Measurements from ENCODE around the gene PCBD1.
"Not testable (repeated sequence)": the region's sequence is repeated elsewhere in the genome, so short reads cannot be mapped to it uniquely, and the experiment has no call there.

The PCBD1 gene

DNA sequence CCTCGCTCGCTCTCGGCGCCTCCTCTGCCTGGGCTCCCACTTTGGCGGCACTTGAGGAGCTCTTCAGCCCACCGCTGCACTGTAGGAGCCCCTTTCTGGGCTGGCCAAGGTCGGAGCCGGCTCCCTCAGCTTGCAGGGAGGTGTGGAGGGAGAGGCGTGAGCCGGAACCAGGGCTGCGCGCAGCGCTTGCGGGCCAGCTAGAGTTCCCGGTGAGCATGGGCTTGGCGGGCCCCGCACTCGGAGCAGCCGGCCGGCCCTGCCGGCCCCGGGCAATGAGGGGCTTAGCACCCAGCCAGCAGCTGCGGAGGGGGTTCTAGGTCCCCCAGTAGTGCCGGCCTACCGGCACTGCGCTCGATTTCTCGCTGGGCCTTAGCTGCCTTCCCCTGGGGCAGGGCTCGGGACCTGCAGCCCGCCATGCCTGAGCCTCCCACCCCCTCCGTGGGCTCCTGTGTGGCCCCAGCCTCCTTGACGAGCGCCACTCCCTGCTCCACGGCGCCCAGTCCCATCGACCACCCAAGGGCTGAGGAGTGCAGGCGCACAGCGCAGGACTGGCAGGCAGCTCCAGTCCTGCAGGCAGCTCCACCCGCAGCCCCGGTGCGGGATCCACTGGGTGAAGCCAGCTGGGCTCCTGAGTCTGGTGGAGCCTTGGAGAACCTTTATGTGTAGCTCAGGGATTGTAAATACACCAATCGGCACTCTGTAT lies 26.7 kb downstream of the PCBD1 start:
- not testable (repeated sequence) for DNase-seq

DNA sequence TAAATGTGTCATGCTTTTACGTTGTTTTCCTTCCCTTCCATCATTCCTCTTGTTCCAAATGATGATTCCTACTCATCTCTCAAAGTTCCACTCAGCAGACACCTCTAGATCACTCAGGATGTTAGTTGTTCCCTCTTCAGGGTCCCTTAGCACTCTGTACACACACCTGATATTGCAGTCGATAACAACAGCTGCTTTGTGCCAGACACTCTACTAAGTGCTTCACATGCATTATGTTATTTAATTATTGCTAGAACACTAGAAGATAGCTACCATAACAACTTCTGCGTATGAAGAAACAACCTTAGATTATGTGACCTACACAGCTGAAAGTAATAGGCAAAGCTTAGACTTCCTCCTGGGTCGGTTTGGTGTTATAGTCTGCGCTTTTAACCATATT lies 29.6 kb downstream of the PCBD1 start:
- no peak for DNase-seq

DNA sequence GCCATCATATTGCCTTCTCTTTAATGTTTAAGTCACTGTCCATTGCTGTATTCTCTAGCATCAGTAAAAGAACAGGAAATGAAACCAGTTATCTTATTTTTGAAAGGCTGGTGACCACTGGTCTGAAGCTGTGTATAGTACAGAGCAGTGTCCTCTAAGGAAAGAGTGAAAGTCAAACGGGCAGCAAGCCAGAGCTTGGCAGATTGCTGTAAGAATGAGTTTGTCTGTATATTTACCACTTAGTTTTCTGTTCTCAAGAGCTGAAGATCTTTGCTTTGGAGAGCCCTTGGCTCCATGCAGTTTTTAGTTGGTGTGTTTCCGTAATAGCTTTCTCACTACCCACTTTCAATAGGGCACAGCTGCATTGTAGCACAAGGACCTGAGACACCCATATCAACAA lies 31.9 kb downstream of the PCBD1 start:
- DNase-seq = no peak

DNA sequence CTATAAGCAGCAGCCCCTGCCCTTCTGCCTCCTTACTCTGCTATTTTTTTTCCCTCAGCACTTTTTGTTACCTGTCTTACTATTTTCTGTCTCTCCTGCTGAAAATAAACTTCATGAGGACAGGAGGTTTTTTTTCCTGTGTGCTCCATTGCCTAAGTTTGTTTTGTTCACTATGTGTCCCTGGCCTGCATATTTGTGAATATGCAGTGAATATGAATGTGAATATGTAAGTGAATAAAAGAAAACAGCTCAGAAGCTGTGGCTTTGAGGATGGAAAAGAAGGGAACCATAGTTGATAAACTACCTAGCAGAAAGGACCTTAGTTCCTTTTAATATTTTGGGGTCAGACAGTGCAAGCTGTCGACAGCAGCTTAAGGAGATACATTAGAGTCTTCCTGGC lies 34.9 kb downstream of the PCBD1 start:
- DNase-seq = no peak

DNA sequence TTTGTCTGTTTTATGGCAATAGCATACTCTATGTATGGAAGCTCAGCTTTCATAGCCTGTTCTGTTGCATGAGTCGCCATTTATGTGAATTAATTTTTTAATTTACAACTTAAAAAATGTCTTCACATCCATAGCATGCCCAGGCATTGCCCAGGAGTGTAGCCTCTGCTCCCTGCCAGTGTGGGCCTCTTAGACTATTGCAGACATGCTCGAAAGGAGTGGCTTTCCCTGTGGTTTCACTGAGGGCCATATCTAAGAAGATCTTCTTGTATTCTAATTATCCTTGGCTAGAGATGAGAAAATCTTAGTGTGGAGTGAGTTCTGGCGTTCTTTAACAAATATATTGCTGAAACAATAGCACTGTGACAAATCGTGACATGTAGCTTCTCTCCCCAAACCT lies 35.3 kb downstream of the PCBD1 start:
- DNase-seq = no peak

DNA sequence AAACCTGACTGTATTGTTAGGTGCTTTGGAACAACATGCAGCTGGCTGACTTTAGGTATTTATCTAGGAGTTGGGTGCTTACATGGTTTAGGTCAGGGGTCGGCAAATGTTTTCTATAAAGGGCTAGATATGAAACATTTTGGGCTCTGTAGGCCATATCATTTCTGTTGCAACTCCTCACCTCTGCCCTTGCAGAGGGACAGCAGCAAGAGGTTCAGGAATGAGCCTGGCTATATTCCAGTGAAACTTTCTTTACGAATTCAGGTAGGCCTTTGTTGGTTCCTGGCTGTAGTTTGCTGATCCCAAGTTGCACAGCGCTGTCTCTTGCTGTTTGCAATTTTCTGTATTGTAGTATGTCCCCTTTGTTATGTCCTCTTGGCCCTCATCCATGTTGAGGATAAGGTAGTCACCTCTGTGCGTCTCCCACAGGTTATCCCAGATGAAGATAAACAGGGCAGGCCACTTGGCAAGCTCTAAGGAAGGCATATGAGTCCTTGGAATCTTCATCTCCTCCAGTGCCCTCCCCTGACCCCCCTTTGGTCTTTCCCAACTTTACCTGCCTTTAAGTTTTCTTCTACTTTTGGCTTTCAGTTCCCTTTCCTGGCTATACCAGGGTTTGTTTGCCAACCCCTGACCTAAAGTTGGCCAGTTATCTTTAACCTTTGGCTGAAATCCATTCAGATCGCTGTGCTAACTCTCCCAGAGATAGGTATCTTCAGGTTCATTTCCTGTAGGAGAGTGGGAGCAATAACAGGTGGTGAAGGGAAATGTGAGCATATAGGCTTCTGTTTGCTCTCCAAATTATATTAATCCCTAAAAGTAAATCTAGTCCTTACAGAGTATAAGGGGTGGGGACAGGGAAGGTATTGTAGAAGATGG lies 36.5 kb downstream of the PCBD1 start:
- DNase-seq = no peak

DNA sequence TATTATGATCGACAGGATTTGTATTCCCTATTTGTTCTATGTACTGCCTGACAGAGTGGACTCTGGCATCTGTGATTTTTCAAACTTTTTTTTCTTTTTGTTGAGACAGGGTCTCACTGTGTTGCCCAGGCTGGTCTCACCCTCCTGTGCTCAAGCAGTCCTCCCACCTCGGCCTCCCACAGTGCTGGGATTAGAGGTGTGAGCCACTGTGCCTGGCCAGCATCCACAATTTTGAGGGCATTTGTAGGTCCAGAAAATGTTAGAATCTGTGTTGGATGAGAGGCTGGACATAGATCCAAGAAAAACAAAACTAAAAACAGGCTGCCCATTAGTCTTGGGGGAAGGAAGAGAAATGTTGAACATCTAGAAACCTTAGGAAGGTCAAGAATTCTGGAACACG lies 38.3 kb downstream of the PCBD1 start:
- no peak for DNase-seq

DNA sequence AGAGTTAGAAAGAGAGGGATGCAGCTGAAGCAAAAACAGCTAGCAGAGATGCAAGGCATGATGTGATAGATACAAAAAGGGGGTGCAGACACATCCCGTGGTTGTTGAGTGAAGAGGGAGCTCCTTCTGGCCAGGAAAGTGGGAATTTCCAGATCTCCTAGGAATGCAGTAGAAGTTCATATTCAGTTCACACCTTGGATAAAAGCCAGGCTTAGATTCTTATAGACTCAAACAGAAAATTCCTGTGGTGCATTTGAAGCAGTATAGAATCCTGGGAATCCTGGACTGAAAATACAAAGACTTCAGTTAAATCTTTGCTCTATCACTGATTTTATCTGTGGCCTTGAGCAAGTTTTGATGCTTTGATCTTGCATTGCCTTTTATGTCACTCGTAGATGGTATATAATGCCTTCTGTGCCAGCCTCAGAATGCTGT lies 38.8 kb downstream of the PCBD1 start:
- DNase-seq = no peak

DNA sequence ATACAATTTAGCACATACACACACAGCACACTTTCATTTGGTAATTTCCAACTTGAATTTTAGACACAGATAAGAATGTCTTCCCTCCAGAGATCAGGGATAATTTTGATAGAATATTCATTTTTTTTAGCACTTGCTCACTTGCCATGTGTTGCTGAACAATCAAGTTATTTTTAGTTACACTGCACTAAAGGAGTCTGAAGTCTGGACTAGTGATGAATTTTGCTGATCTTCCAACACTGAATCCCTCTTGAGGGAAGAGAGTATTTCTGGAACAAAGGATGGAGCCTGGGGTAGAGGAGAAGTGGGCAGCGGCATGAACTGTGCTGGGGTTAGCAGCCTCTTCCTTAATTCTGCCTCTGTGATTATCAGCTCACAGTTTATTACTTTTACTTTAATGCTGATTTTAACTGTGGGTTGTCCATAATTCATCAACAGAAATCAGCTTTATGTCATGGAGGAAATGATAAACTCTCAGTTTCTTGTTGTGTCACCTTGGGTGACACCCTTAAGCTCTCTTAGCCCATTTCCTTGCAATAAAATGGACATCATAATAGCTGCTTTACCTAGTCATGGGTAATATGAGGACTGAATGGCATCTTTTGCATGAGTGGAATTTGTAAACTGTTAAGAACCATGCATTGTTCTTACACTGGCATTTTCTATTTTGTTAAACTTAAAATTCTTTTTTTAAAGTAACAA lies 40.6 kb downstream of the PCBD1 start:
- no peak for DNase-seq

DNA sequence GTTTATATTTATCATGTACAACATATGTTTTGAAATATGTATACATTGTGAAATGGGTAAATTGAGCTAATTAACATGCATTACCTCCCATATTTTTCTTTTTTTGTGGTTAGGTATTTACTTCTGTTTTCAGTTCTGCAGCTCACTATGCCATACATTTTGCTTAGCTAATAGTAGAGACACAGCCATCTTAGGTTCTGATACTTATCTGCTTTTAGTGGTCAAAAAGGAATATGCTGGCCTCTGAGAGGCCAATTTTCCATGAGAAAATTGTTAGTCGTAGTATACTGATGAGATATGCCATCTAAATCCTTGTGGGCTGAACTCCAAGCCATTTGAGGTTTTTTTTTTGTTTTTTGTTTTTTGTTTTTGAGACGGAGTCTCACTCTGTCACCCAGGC lies 41.6 kb downstream of the PCBD1 start:
- DNase-seq = no peak

DNA sequence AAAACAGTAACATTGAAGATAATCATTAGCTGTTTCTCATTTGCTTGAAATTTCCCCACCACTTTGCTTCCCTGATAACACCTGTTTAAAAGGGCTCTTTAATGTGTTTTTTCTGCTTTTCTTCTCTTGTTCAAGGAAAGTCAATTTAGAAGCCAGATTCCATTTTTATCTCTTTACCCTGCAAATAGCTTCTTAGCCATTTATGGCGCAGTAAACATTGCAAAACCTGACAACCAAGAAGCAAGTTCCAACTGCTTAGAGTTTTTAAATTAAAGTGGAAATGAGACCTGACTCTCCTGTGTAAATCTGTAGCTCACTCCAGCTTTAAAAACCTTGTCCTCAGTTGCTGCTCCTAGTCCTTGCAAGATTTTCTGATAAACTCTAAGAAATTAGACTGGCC lies 42.5 kb downstream of the PCBD1 start:
- no peak for DNase-seq

DNA sequence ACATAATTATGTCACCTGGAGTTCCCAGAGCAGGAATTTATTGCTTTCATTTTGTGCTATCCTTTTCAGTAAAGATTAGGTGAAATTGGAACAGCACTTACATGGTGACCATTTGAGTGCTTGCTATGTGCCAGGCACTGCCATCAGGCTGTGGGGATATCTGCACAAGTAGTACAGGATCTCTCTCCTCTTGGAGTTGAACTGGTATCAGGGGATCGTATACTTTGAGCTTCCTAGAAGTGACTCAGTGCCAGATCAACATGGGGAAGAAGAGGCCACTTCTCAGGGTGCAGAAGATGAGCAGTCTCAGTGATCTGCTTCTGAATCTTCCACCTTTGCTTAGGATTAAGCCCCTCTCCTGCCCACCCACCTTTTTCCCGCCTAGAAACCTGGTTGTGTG lies 43.1 kb downstream of the PCBD1 start:
- DNase-seq = no peak

DNA sequence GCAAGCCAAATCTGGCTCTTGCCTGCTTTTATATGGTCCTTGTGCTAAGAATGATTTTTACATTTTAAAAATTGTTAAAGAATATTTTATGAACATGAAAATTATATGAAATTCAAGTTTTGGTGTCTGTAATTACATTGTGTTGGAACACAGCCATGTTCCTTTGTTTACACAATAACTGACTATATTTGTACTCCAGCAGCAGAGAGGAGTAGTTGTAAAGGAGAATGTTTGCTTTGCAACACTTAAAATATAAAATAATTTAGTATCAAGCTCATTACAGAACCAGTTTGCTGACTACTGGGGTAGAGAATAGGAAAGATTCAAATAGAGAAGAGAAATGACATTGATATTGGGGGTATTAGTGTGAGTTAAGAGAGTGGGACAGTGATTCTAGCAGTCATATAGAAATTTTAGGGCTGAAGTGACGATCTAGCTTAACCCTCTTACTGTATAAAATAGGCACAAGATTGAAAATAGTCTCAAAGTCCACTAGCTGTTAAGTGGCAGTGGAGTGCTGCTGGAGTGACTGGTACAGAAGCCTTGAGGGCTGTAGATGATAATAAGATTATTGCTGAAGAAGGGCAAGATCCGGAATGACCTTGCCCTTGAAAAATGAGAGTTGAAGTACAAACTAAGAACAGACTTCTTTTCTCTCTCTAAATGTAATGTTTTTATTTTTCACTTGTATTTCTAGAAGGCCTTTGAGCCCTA lies 44.4 kb downstream of the PCBD1 start:
- DNase-seq = no peak

DNA sequence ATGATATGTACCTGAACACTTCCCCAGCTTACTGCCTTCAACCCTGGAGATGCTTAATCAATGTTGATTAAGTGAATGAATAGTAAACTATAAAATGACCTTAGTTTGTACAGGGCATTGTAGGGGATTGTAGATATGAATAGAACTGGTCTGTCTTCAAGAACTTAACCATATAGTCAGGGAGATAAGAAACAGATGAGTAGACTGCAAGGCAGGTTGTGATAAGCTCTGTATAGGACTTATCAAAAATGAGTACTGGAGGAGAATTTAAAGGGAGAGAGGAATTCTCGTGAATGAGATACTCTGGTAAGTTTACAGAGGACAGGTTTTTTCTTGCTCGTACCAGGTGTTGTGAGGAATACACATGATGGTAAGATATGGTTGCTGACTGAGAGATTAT lies 45.0 kb downstream of the PCBD1 start:
- no peak for DNase-seq

DNA sequence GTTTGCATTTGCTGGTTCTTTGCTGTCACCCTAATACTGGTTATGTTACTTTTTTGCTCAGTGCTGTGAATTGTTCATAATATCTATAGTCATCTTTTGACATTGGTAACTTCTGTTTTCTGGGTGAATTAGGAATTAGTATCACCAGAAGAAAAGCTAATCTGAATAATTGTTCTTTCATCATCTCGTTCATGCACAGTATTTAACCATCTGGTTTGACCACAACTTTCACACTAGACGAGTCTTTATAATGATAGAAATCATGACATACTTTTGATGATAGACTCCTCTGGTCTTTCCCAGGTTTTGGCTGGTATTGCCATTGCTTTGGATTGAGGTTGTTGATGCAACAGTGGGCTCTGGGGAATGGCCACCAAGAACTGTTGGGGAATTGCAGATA lies 47.5 kb downstream of the PCBD1 start:
- no peak for DNase-seq

DNA sequence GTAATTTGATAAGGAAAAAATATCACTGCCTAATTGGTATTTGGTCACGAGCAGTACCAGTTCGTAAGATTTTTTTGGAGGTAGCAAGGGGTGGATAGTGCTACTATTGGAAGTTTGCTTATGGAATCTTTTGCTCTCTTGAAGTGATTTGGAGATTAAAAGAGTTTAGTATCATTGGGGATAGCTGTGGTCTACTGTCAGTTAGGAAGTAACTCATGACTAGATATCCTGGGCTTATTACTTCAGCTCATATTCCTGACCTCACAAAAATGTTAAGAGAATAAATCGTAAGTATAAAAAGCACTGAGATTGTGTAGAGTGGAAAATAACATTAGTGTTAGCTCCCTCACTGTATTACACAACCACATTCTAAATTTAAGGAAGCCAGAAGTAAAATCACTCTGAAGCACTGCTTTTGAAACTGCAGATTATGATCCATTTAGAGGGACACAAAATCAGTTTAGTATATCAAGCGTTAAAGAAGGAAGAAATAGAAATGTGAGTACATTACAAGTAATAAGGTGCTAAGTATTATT lies 50.0 kb downstream of the PCBD1 start:
- DNase-seq = no peak

DNA sequence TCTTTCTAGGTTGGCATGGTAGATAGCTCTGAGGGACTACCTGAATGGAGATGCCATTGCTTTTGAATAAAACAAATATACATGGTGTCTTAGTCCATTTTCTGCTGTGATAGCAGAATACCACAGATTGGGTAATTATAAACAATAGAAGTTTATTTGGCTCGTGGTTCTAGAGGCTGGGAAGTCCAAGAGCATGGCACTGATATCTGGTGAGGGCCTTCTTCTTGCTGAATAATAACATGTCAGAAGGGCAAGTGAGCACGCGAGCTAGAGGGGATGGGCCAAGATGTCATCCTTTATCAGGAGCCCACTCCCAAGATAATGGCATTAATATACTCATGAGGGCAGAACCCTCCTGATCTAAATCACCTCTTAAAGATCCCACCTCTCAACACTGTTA lies 50.7 kb downstream of the PCBD1 start:
- DNase-seq = no peak

DNA sequence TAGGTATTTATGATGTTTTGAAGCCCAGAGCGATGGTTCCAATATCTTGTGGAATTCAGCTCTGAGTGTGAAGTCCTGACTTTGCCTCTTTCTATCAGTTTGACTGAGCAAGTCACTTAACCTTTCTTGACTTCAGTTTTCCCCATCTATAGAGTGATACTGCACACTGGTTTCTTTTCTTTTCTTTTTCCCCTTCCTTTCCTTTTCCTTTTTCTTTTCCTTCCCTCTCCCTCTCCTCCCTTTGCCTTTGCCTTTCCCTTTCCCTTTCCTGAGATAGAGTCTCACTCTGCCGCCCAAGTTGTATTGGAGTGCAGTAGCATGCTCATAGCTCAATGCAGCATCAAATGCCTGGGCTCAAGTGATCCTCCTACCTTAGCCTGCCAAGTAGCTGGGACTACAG lies 52.0 kb downstream of the PCBD1 start:
- no peak for DNase-seq

DNA sequence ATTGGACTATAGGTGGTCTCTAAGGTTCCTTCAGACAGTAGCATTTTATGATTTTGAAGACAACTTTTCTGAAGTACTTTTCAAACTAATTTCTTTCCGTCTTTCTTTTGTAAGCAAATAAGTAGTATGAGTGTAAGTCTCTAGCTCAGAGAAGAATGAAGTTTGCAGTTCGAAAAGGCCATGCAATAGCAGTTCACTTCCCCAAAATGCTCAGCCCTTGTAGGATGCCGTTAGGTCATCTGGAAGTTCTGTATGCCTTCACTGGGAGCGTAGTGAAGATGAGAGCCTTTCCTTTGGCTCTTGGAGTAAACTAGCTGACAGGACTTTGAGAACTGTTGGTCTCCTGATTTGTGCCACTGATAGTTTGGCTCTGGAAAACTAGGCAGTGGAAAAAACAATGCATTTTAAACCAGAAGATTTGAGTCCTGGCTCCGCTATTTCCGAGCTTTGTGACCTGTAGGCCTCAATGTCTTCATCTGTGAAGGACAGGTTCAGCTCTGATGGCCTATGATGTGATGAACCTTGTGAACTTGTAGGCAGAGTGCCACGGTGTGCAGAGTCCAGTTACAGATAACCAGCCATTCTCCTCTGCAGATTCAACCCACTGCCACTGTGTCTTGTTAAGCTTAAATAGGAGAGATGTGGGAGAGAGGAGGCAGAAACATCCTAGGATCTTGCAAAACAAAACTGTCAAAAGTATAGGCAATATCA lies 53.8 kb downstream of the PCBD1 start:
- DNase-seq = no peak

DNA sequence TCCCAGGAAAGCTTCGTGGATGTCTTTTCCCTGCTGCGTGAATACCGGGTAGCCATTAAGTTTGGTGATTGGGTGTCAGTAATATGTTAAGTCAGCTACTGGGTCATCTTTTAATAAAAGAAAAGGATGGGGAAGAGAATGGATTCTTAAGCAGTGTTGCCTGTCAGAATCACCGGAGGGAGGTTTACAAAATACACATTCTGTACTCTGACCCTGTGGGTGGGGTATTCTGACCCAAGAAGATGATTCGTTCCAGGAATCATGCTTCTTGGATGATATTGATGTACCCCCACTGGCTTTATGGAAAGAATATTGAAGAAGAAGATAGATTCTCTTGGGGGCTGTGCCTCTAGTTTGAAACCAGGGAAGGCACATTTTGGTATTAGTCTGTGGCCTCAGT lies 54.3 kb downstream of the PCBD1 start:
- no peak for DNase-seq

DNA sequence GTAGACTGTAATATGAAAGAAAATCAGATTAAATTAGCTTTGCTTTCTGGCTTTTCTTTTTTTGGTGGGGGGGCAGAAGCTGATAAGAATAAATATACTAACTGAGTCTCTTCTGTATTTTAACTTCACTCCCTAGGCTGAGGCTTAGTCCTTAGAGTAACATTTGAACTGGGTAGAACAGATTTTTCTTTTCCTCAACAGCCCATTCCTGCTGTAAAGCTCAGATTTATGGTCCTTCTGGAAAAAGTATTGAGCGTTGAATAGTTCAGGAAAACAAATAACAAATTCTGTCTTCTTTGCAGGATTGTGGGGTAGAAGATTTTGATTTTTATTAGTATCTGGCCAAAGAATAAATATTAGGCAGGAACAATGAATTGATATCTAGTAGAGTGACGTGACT lies 54.8 kb downstream of the PCBD1 start:
- no peak for DNase-seq

Data from NCI-H446 treated with DMSO at 0.1 percent for 48 hours (cell line).